GM23338 (cell line): ENCODE results near the gene COLQ. TPM values are rescaled to one million over a fixed set of nuclear protein-coding genes. Genes with fewer than 3 reads are reported as not detected.

ENCODE experiments used
- ATAC-seq: fragments of 200-7000 bp; cut with Tn5 transposase; 3 replicates; pipeline ENCODE4 v1.9.1; 2020
- DNase-seq: peaks from one replicate; pipeline ENCODE4 v3.0.0-alpha.2; 2015; ENCODE audit warnings: low spot score
- H2AFZ ChIP-seq: fragments of 200-600 bp; sonication (generic); 2 replicates; pipeline ENCODE4 v1.8.0; 2016; ENCODE audit warnings: antibody characterized with exemption, mild to moderate bottlenecking, moderate library complexity
- H3F3A ChIP-seq: fragments of 200-600 bp; sonication (generic); replicated peaks from 2 replicates; pipeline ENCODE4 v1.8.0; 2017; ENCODE audit warnings: antibody characterized with exemption, mixed run types, low read depth
- H3K27ac ChIP-seq: fragments of 200-600 bp; sonication (generic); 2 replicates; pipeline ENCODE4 v1.6.1; 2016; ENCODE audit warnings: low read depth
- H3K27me3 ChIP-seq: fragments of 200-600 bp; sonication (generic); 2 replicates; pipeline ENCODE4 v1.8.0; 2016; ENCODE audit warnings: mild to moderate bottlenecking, mixed run types, moderate library complexity; ENCODE audit not compliant: insufficient read depth
- H3K36me3 ChIP-seq: fragments of 200-600 bp; sonication (generic); 2 replicates; pipeline ENCODE4 v1.8.0; 2016; ENCODE audit warnings: mild to moderate bottlenecking; ENCODE audit not compliant: insufficient read depth
- H3K4me1 ChIP-seq: fragments of 200-600 bp; sonication (generic); 2 replicates; pipeline ENCODE4 v1.8.0; 2016; ENCODE audit warnings: mild to moderate bottlenecking, moderate library complexity; ENCODE audit not compliant: insufficient read depth
- H3K4me2 ChIP-seq: fragments of 200-600 bp; sonication (generic); 2 replicates; pipeline ENCODE4 v1.7.1; 2017; ENCODE audit warnings: mixed run types
- H3K4me3 ChIP-seq: fragments of 200-600 bp; sonication (generic); 2 replicates; pipeline ENCODE4 v1.6.1; 2016; ENCODE audit warnings: mixed run types
- H3K79me2 ChIP-seq: fragments of 200-600 bp; sonication (generic); replicated peaks from 2 replicates; pipeline ENCODE4 v1.8.0; 2017; ENCODE audit warnings: mild to moderate bottlenecking; ENCODE audit not compliant: insufficient read depth
- H3K9me2 ChIP-seq: fragments of 200-600 bp; sonication (generic); 2 replicates; pipeline ENCODE4 v1.8.0; 2017; ENCODE audit not compliant: insufficient read depth
- H4K20me1 ChIP-seq: fragments of 200-600 bp; sonication (generic); replicated peaks from 2 replicates; pipeline ENCODE4 v1.8.0; 2017; ENCODE audit warnings: mild to moderate bottlenecking; ENCODE audit not compliant: insufficient read depth
- H3K27ac Mint-ChIP-seq: 2 replicates; pipeline ENCODE4 v1.8.0; 2020; ENCODE audit warnings: inconsistent platforms, mild to moderate bottlenecking, moderate library complexity, mixed read lengths
- H3K27me3 Mint-ChIP-seq: 3 replicates; pipeline ENCODE4 v1.8.0; 2022; ENCODE audit warnings: low read depth, mild to moderate bottlenecking, moderate library complexity, mixed read lengths, inconsistent platforms; ENCODE audit not compliant: insufficient read depth, poor library complexity
- H3K36me3 Mint-ChIP-seq: 3 replicates; pipeline ENCODE4 v1.8.0; 2021; ENCODE audit warnings: low read depth, mild to moderate bottlenecking, inconsistent platforms, moderate library complexity, mixed read lengths
- H3K4me1 Mint-ChIP-seq: 3 replicates; pipeline ENCODE4 v1.8.0; 2020; ENCODE audit warnings: mild to moderate bottlenecking, inconsistent platforms, mixed read lengths
- H3K4me3 Mint-ChIP-seq: 3 replicates; pipeline ENCODE4 v1.8.0; 2021; ENCODE audit warnings: moderate library complexity, mild to moderate bottlenecking, inconsistent platforms, mixed read lengths
- H3K9me3 Mint-ChIP-seq: 3 replicates; pipeline ENCODE4 v1.8.0; 2020; ENCODE audit warnings: moderate library complexity, mild to moderate bottlenecking, inconsistent platforms, mixed read lengths
- CREB1 ChIP-seq: fragments of 250-450 bp; sonication (Bioruptor Pico); IDR thresholded peaks from 2 replicates; pipeline ENCODE4 v1.5.0; 2020; ENCODE audit warnings: low read depth, mild to moderate bottlenecking, moderate library complexity
- EZH2 ChIP-seq: fragments of 200-600 bp; sonication (generic); IDR thresholded peaks from one replicate; pipeline ENCODE4 v1.8.0; 2017; ENCODE audit warnings: antibody characterized with exemption, mild to moderate bottlenecking, low read depth; ENCODE audit not compliant: unreplicated experiment
- EZH2phosphoT487 ChIP-seq: fragments of 200-600 bp; sonication (generic); IDR thresholded peaks from one replicate; pipeline ENCODE4 v1.8.1; 2018; ENCODE audit warnings: antibody characterized with exemption; ENCODE audit not compliant: unreplicated experiment
- JUNB ChIP-seq: IDR thresholded peaks from one replicate; pipeline ENCODE4 v1.6.1; 2016; ENCODE audit warnings: antibody characterized with exemption; ENCODE audit not compliant: unreplicated experiment
- NANOG ChIP-seq: IDR thresholded peaks from 2 replicates; pipeline ENCODE4 v1.6.1; 2016; ENCODE audit warnings: antibody characterized with exemption, borderline replicate concordance
- POLR2AphosphoS5 ChIP-seq: IDR thresholded peaks from 2 replicates; pipeline ENCODE4 v1.6.1; 2016; ENCODE audit warnings: antibody characterized with exemption, low read depth
- ZNF114 ChIP-seq: fragments of 250-450 bp; sonication (Bioruptor Pico); IDR thresholded peaks from 2 replicates; pipeline ENCODE4 v1.5.0; 2020; ENCODE audit warnings: mild to moderate bottlenecking, moderate library complexity
- polyA plus RNA-seq: library from polyadenylated mRNA; unstranded; fragments of >200 nt; fragmentation: Nextera tagmentation; extraction: Ambion mirVana; gene quantifications from 2 replicates; pipeline ENCODE4 v1.2.1, GENCODE V29; 2016
- total RNA-seq: library from RNA; depleted of rRNA; stranded (reverse); fragments of >200 nt; shearing (Covaris generic); gene quantifications from 2 replicates; pipeline ENCODE4 v1.2.3, GENCODE V29; 2014
- TF ChIP-seq, protein P1 (sequence below), 2 experiments: fragments of 200-600 bp in 1 of 2; sonication (generic) in 1 of 2; conservative IDR thresholded peaks; 2 replicates each; pipeline versions ENCODE4 v1.5.1 to v1.6.1; 2016 to 2017; ENCODE audit warnings: antibody characterized with exemption in 2 of 2, low read depth in 2 of 2, mild to moderate bottlenecking in 2 of 2, moderate library complexity in 1 of 2
- TF ChIP-seq, protein P2 (sequence below): IDR thresholded peaks from 2 replicates; pipeline ENCODE4 v1.6.1; 2016; ENCODE audit warnings: antibody characterized with exemption
- TF ChIP-seq, protein P3 (sequence below): fragments of 250-450 bp; sonication (Bioruptor Pico); IDR thresholded peaks from 2 replicates; pipeline ENCODE4 v1.5.0; 2020; ENCODE audit warnings: mild to moderate bottlenecking, moderate library complexity

The COLQ gene
- total and polyA plus RNA-seq, 2 experiments from 2014 or later: 0.78 to 2.0 TPM

DNA sequence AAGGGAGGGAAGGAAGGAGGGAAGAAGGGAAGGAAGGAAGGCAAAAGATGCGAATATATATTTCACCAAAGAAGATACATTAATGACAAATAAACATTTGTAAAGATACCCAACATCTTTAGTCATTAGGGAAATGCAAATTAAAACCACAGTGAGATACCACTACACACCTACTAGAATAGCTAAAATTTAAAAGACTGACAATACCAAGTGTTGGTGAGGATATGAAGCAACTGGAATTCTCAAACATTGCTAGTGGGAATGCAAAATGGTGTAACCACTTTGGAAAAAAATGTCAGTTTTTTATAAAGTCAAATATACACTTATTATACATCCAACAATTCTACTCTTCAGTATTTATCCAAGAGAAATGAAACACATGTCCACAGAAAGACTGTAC, 4.3 kb upstream of the COLQ start:
- ATAC-seq: no peak
- Histone ChIP-seq H3K27ac (no peak overlapping the region), H3K36me3 (no peaks in the 10 kb centered on the region), H3K9me2 (no peaks in the 10 kb centered on the region; the same call in 1 of the 2 replicates), H2AFZ (no peak overlapping the region), H3K79me2 (no peaks in the 10 kb centered on the region), H3K27me3 (peaks cover 21% of the 10 kb centered on the region), H3K4me3 (no peak overlapping the region), H3K4me2 (no peak overlapping the region), H3K4me1 (peaks cover 7% of the 10 kb centered on the region), H4K20me1 (no peaks in the 10 kb centered on the region), H3F3A (no peaks in the 10 kb centered on the region)
- Mint-ChIP-seq H3K9me3 (no peaks in the 10 kb centered on the region; the same call in 2 of the 3 replicates), H3K27me3 (peaks cover 15% of the 10 kb centered on the region), H3K27ac (no peak overlapping the region), H3K4me3 (no peak overlapping the region), H3K36me3 (no peaks in the 10 kb centered on the region), H3K4me1 (peaks cover 27% of the 10 kb centered on the region)
- TF ChIP-seq, protein P1, sequence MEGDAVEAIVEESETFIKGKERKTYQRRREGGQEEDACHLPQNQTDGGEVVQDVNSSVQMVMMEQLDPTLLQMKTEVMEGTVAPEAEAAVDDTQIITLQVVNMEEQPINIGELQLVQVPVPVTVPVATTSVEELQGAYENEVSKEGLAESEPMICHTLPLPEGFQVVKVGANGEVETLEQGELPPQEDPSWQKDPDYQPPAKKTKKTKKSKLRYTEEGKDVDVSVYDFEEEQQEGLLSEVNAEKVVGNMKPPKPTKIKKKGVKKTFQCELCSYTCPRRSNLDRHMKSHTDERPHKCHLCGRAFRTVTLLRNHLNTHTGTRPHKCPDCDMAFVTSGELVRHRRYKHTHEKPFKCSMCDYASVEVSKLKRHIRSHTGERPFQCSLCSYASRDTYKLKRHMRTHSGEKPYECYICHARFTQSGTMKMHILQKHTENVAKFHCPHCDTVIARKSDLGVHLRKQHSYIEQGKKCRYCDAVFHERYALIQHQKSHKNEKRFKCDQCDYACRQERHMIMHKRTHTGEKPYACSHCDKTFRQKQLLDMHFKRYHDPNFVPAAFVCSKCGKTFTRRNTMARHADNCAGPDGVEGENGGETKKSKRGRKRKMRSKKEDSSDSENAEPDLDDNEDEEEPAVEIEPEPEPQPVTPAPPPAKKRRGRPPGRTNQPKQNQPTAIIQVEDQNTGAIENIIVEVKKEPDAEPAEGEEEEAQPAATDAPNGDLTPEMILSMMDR (conservative IDR thresholded peaks at IDR 0.05; ENCODE audit: low read depth in 2 of 2): no peak
- TF ChIP-seq POLR2AphosphoS5 (no peak), ZNF114 (CRISPR knock-in tag) (no peak), JUNB (no peak), NANOG (no peak), EZH2phosphoT487 (no peak), EZH2 (no peak), CREB1 (no peak)
- TF ChIP-seq, protein P2, sequence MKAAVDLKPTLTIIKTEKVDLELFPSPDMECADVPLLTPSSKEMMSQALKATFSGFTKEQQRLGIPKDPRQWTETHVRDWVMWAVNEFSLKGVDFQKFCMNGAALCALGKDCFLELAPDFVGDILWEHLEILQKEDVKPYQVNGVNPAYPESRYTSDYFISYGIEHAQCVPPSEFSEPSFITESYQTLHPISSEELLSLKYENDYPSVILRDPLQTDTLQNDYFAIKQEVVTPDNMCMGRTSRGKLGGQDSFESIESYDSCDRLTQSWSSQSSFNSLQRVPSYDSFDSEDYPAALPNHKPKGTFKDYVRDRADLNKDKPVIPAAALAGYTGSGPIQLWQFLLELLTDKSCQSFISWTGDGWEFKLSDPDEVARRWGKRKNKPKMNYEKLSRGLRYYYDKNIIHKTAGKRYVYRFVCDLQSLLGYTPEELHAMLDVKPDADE: no peak
- TF ChIP-seq, protein P3, sequence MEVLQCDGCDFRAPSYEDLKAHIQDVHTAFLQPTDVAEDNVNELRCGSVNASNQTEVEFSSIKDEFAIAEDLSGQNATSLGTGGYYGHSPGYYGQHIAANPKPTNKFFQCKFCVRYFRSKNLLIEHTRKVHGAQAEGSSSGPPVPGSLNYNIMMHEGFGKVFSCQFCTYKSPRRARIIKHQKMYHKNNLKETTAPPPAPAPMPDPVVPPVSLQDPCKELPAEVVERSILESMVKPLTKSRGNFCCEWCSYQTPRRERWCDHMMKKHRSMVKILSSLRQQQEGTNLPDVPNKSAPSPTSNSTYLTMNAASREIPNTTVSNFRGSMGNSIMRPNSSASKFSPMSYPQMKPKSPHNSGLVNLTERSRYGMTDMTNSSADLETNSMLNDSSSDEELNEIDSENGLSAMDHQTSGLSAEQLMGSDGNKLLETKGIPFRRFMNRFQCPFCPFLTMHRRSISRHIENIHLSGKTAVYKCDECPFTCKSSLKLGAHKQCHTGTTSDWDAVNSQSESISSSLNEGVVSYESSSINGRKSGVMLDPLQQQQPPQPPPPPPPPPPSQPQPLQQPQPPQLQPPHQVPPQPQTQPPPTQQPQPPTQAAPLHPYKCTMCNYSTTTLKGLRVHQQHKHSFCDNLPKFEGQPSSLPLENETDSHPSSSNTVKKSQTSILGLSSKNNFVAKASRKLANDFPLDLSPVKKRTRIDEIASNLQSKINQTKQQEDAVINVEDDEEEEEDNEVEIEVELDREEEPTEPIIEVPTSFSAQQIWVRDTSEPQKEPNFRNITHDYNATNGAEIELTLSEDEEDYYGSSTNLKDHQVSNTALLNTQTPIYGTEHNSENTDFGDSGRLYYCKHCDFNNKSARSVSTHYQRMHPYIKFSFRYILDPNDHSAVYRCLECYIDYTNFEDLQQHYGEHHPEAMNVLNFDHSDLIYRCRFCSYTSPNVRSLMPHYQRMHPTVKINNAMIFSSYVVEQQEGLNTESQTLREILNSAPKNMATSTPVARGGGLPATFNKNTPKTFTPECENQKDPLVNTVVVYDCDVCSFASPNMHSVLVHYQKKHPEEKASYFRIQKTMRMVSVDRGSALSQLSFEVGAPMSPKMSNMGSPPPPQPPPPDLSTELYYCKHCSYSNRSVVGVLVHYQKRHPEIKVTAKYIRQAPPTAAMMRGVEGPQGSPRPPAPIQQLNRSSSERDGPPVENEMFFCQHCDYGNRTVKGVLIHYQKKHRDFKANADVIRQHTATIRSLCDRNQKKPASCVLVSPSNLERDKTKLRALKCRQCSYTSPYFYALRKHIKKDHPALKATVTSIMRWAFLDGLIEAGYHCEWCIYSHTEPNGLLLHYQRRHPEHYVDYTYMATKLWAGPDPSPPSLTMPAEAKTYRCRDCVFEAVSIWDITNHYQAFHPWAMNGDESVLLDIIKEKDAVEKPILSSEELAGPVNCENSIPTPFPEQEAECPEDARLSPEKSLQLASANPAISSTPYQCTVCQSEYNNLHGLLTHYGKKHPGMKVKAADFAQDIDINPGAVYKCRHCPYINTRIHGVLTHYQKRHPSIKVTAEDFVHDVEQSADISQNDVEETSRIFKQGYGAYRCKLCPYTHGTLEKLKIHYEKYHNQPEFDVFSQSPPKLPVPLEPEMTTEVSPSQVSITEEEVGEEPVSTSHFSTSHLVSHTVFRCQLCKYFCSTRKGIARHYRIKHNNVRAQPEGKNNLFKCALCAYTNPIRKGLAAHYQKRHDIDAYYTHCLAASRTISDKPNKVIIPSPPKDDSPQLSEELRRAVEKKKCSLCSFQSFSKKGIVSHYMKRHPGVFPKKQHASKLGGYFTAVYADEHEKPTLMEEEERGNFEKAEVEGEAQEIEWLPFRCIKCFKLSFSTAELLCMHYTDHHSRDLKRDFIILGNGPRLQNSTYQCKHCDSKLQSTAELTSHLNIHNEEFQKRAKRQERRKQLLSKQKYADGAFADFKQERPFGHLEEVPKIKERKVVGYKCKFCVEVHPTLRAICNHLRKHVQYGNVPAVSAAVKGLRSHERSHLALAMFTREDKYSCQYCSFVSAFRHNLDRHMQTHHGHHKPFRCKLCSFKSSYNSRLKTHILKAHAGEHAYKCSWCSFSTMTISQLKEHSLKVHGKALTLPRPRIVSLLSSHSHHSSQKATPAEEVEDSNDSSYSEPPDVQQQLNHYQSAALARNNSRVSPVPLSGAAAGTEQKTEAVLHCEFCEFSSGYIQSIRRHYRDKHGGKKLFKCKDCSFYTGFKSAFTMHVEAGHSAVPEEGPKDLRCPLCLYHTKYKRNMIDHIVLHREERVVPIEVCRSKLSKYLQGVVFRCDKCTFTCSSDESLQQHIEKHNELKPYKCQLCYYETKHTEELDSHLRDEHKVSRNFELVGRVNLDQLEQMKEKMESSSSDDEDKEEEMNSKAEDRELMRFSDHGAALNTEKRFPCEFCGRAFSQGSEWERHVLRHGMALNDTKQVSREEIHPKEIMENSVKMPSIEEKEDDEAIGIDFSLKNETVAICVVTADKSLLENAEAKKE (CRISPR knock-in tag): no peak
- DNase-seq: no peak
